Keratinocyte (primary cell): ENCODE results near the gene MFN2. TPM values are rescaled to one million over a fixed set of nuclear protein-coding genes. Genes with fewer than 3 reads are reported as not detected.

ENCODE experiments used
- DNase-seq: peaks from one replicate; pipeline ENCODE4 v3.0.0-alpha.2; 2011; ENCODE audit warnings: low read depth, missing footprints, low spot score
- FAIRE-seq: peaks from 2 replicates; lab custom pipeline; 2011; peaks lifted over from hg19 to GRCh38; lab: Jason Lieb, UNC
- H2AFZ ChIP-seq: 2 replicates; pipeline ENCODE4 v1.6.0; 2012; ENCODE audit warnings: low read length, control low read depth, inconsistent platforms; ENCODE audit not compliant: control insufficient read depth
- H3K27ac ChIP-seq: 2 replicates; pipeline ENCODE4 v1.5.1; 2011; ENCODE audit warnings: low read length; ENCODE audit not compliant: control insufficient read depth, insufficient read depth
- H3K27me3 ChIP-seq: 3 replicates; pipeline ENCODE4 v1.6.0; 2011; ENCODE audit warnings: low read length; ENCODE audit not compliant: control insufficient read depth, insufficient read depth; ENCODE audit errors: extremely low read depth
- H3K36me3 ChIP-seq, 2 experiments: 2 replicates in 1 of 2; 3 replicates in 1 of 2; pipeline ENCODE4 v1.5.1; 2011; ENCODE audit warnings: low read length in 2 of 2, mild to moderate bottlenecking in 1 of 2; ENCODE audit not compliant: control insufficient read depth in 2 of 2, insufficient read depth in 2 of 2; ENCODE audit errors: extremely low read depth in 1 of 2
- H3K4me1 ChIP-seq: 3 replicates; pipeline ENCODE4 v1.5.1; 2011; ENCODE audit warnings: low read length; ENCODE audit not compliant: control insufficient read depth, insufficient read depth; ENCODE audit errors: extremely low read depth
- H3K4me2 ChIP-seq: 3 replicates; pipeline ENCODE4 v1.6.0; 2011; ENCODE audit warnings: low read depth, low read length; ENCODE audit not compliant: control insufficient read depth, insufficient read depth; ENCODE audit errors: extremely low read depth
- H3K4me3 ChIP-seq, 3 experiments: fragments of 200-600 bp in 1 of 3; sonication (generic) in 1 of 3; 2 replicates in 2 of 3; 3 replicates in 1 of 3; pipeline ENCODE4 v1.5.1; 2011 to 2016; ENCODE audit warnings: low read length in 3 of 3, mild to moderate bottlenecking in 3 of 3, control low read depth in 2 of 3, inconsistent platforms in 1 of 3, low read depth in 1 of 3, mixed read lengths in 1 of 3, mixed run types in 1 of 3, moderate library complexity in 1 of 3; ENCODE audit not compliant: control insufficient read depth in 2 of 3, insufficient read depth in 2 of 3; ENCODE audit errors: extremely low read depth in 1 of 3
- H3K79me2 ChIP-seq: 2 replicates; pipeline ENCODE4 v1.6.0; 2012; ENCODE audit warnings: low read length; ENCODE audit not compliant: control insufficient read depth, insufficient read depth
- H3K9ac ChIP-seq: 3 replicates; pipeline ENCODE4 v1.6.0; 2011; ENCODE audit warnings: low read length; ENCODE audit not compliant: control insufficient read depth, insufficient read depth; ENCODE audit errors: extremely low read depth
- H3K9me1 ChIP-seq: 3 replicates; pipeline ENCODE4 v1.6.0; 2011; ENCODE audit warnings: low read length; ENCODE audit not compliant: control insufficient read depth, insufficient read depth; ENCODE audit errors: extremely low read depth
- H3K9me3 ChIP-seq: 2 replicates; pipeline ENCODE4 v1.5.1; 2012; ENCODE audit warnings: low read depth, low read length; ENCODE audit not compliant: control insufficient read depth
- H4K20me1 ChIP-seq: 3 replicates; pipeline ENCODE4 v1.6.0; 2011; ENCODE audit warnings: low read length; ENCODE audit not compliant: control insufficient read depth, insufficient read depth; ENCODE audit errors: extremely low read depth
- EZH2 ChIP-seq: IDR thresholded peaks from one replicate; pipeline ENCODE4 v1.6.1; 2012; ENCODE audit warnings: inconsistent platforms, mild to moderate bottlenecking, low read length, moderate library complexity
- dilution Hi-C: fragments of 300-500 bp; cut with MboI; formaldehyde crosslinking; loops from one replicate; pipeline ENCODE4 v1.7.0; 2020; ENCODE audit warnings: low sequenced_read_pairs; ENCODE audit not compliant: extremely low pct_ligation_motif_present
- polyA plus RNA-seq, 5 experiments: library from polyadenylated mRNA; depleted of rRNA in 3 of 5; stranded (reverse) in 3 of 5; stranded (forward) in 1 of 5; unstranded in 1 of 5; fragments of >200 nt; gene quantifications; 1 replicate in 1 of 5; 2 replicates in 3 of 5; 3 replicates in 1 of 5; pipeline versions ENCODE4 v1.2.1 to v1.2.3, GENCODE V29; 2011 to 2012; ENCODE audit warnings: missing spikeins in 2 of 5, low read depth in 1 of 5, low replicate concordance in 1 of 5
- TF ChIP-seq, protein P1 (sequence below), 3 experiments: IDR thresholded peaks in 1 of 3; conservative IDR thresholded peaks in 1 of 3; optimal IDR thresholded peaks in 1 of 3; 2 replicates in 2 of 3; 3 replicates in 1 of 3; pipeline versions ENCODE3 to v1.5.1; 2011; ENCODE audit warnings: low read length in 3 of 3, mild to moderate bottlenecking in 3 of 3, moderate library complexity in 2 of 3, control low read depth in 1 of 3, inconsistent platforms in 1 of 3; ENCODE audit not compliant: insufficient read depth in 2 of 3; ENCODE audit errors: extremely low read depth in 1 of 3

Gene MFN2
- polyA plus RNA-seq, 1 donor (not counting 4 experiments of a cell fraction or from before 2014, with no cell fraction given) = 102 TPM

DNA sequence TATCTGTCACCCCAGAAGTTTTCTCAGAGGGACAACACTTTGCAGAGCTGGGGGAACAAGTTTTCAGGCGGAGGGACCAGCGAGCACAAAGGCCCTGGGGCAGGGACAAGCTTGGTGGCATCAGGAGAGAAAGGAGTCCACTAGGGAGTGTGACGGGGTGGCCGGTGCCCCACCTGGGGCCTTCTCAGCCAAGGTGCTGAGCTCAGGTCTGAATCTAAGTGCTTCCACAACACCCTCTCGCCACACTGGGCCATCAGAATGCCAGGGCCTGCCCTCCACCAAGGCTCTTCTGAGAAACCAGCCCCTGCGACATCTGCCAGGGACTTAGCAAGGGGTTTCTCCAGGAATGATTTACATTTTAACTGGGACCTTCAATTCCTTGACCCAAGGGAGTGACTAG lies 75.0 kb downstream of the MFN2 start:
- Histone ChIP-seq H3K36me3 (no peaks in the 10 kb centered on the region), H2AFZ (no peak overlapping the region), H4K20me1 (no peaks in the 10 kb centered on the region), H3K4me3 (no peak overlapping the region), H3K9ac (no peak overlapping the region), H3K27me3 (peaks cover 7% of the 10 kb centered on the region), H3K27ac (no peak overlapping the region), H3K4me2 (no peak overlapping the region), H3K4me1 (peaks cover 23% of the 10 kb centered on the region), H3K9me1 (peaks cover 3% of the 10 kb centered on the region), H3K9me3 (no peaks in the 10 kb centered on the region), H3K79me2 (no peaks in the 10 kb centered on the region)
- FAIRE-seq (no peak), DNase-seq (no peak)
- no peak for TF ChIP-seq EZH2
- TF ChIP-seq, protein P1, sequence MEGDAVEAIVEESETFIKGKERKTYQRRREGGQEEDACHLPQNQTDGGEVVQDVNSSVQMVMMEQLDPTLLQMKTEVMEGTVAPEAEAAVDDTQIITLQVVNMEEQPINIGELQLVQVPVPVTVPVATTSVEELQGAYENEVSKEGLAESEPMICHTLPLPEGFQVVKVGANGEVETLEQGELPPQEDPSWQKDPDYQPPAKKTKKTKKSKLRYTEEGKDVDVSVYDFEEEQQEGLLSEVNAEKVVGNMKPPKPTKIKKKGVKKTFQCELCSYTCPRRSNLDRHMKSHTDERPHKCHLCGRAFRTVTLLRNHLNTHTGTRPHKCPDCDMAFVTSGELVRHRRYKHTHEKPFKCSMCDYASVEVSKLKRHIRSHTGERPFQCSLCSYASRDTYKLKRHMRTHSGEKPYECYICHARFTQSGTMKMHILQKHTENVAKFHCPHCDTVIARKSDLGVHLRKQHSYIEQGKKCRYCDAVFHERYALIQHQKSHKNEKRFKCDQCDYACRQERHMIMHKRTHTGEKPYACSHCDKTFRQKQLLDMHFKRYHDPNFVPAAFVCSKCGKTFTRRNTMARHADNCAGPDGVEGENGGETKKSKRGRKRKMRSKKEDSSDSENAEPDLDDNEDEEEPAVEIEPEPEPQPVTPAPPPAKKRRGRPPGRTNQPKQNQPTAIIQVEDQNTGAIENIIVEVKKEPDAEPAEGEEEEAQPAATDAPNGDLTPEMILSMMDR (optimal IDR thresholded peaks at IDR 0.05 in 1 of 3, IDR thresholded peaks at IDR 0.05 in 1 of 3, conservative IDR thresholded peaks at IDR 0.05 in 1 of 3; ENCODE audit: extremely low read depth in 1 of 3, insufficient read depth in 2 of 3, low read length in 3 of 3) = no peak
- dilution Hi-C loops = no loop called here

DNA sequence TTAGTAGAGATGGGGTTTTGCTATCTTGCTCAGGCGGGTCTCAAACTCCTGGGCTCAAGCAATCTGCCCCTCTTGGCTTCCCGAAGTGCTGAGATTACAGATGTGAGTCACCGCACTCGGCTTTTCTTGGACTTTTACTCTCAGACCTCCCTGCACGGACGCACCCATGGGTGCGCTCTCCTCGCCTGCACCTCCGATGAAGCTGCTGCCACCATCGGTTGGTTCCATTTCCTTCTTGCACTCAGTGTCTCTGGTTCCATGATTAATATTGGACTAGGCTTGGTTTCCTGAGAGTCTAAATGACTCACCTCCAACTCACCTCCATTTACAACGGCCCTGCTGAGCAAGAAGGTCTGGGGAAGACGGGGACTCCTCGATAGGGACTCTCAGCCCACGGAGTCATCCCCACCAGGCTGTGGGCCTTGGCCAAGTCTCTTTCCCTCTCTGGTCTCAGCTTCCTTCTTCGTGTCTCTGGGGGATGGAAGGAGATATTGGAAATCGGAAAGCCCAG lies 76.1 kb downstream of the MFN2 start:
- peaks cover 23% of the 10 kb centered on the region for H3K4me1 ChIP-seq
- peaks cover 3% of the 10 kb centered on the region for H3K9me1 ChIP-seq
- DNase-seq (peak; percentile 26), FAIRE-seq (peak; percentile 65)
- H3K79me2 ChIP-seq = no peaks in the 10 kb centered on the region
- no peak overlapping the region for H3K4me3 ChIP-seq
- no peaks in the 10 kb centered on the region for H3K36me3 ChIP-seq
- TF ChIP-seq, protein P1 (optimal IDR thresholded peaks at IDR 0.05 in 1 of 3, IDR thresholded peaks at IDR 0.05 in 1 of 3, conservative IDR thresholded peaks at IDR 0.05 in 1 of 3; ENCODE audit: extremely low read depth in 1 of 3, insufficient read depth in 2 of 3, low read length in 3 of 3) = no peak
- TF ChIP-seq EZH2 = no peak
- no peaks in the 10 kb centered on the region for H3K9me3 ChIP-seq
- peaks cover 7% of the 10 kb centered on the region for H3K27me3 ChIP-seq
- H2AFZ ChIP-seq = no peak overlapping the region
- H3K27ac ChIP-seq = no peak overlapping the region
- H4K20me1 ChIP-seq = no peaks in the 10 kb centered on the region
- dilution Hi-C loops = no loop called here
- no peak overlapping the region for H3K4me2 ChIP-seq
- H3K9ac ChIP-seq = no peak overlapping the region
